NCI-H2196 (cell line): ENCODE data around the gene TPST1.
"Not testable (repeated sequence)": the region's sequence is repeated elsewhere in the genome, so short reads cannot be mapped to it uniquely, and the experiment has no call there.

Experiments used
- DNase-seq: peaks from one replicate; lab custom pipeline; 2025; ENCODE audit not compliant: unreplicated experiment; lab: John Stamatoyannopoulos, UW

The TPST1 gene

GRCh38 chr7:66204822-66205740, at the start of gene TPST1:
TPST1 (plus strand) TSS chr7:66205334; CDS start chr7:66240426, 35,092 bp downstream.
- peak; percentile 93 for DNase-seq

DNA sequence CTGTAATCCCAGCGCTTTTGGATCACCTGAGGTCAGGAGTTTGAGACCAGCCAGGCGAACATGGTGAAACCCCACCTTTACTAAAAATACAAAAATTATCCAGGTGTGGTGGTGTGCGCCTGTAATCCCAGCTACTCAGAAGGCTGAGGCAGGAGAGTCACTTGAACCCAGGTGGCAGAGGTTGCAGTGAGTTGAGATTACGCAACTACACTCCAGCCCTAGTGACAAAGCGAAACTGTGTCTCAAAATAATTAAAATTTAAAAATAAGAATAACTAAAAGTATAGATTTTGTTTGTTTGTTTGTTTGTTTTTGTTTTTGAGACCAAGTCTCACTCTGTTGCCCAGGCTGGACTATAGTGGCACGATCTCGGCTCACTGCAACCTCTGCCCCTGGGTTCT, 49.1 kb upstream of the TPST1 start:
- DNase-seq = not testable (repeated sequence)

DNA sequence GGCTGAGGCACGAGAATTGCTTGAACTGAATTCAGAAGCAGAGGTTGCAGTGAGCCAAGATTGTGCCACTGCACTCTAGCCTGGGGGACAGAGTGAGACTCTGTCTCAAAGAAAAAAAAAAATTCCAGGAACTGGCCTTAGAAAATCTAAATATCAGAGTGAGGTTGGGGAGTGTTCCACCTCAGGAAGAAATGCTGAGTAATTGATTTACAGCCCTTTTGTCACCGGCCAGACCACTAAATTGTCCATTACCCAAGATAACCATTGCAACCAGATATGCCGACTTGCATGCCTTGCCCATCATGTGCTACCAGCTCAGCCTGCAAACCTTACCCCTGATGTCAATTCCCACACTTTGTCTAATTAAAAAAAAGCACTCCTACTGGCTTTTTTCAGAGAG, 48.1 kb upstream of the TPST1 start:
- no peak for DNase-seq

DNA sequence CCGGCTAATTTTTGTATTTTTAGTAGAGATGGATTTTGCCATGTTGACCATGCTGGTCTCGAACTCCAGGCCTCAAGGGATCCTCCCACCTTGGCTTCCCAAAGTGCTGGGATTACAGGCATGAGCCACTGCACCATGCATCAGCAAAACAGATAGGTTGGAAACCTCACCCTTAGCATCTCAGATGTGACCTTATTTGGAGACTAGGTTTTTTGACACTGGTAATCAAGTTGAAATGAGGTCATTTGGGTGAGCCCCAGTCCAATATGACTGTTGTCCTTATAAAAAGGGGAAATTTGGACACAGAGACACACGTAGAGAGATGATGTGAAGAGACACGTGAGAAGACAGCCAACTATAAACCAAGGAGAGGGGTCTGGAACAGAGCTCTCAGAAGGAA, 42.5 kb upstream of the TPST1 start:
- DNase-seq = no peak

GRCh38 chr7:66163186-66163610, 41.9 kb upstream of the TPST1 start:
- DNase-seq = no peak

GRCh38 chr7:66164356-66164755, 40.8 kb upstream of the TPST1 start:
- no peak for DNase-seq

DNA sequence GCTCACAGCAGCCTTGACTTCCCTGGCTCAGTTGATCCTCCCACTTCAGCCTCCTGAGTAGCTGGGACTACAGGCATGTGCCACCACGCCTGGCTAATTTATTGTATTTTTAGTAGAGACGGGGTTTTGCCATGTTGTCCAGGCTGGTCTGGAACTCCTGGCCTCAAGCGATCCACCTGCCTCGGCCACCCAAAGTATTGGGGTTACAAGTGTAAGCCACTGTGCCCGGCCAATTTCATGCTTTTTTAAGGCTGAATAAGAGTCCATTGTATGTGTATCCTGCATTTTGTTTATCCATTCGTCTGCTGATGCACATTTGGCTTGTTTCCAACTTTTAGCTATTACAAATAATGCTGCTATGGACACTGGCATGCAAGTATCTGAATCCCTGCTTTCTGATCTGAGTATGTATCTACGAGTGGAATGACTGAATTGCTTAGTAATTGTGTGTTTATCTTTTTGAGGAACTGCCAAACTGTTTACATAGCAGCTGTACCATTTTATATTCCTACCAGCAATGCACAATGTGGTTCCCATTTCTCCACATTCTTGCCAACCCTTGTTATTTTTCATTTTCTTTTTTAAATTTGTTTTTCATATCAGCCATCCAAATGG, 37.3 kb upstream of the TPST1 start:
- peak; percentile 63 for DNase-seq

- no peak for DNase-seq
Observed at GRCh38 chr7:66169616-66170015, 35.5 kb upstream of the TPST1 start.

GRCh38 chr7:66170309-66171231, 34.6 kb upstream of the TPST1 start:
- no peak for DNase-seq

- DNase-seq = not testable (repeated sequence)
Observed at GRCh38 chr7:66172536-66173401, 32.4 kb upstream of the TPST1 start.

DNA sequence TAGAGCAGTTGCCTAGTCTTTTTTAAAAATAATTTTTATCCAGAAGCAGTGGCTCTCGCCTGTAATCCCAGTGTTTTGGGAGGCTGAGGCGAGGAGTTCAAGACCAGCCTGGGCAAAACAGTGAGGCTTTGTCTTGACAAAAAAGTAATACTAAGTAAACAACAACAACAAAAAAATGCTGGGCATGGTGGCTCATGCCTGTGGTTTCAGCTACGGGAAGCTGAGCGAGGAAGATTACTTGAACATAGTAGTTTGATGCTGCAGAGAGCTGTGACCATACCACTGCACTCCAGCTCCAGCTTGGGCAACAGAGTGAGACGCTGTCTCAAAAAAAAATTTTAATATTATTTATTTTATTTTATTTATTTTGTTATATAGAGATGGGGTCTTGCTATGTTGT, 31.3 kb upstream of the TPST1 start:
- DNase-seq = no peak

- not testable (repeated sequence) for DNase-seq
Observed at GRCh38 chr7:66175006-66175405, 30.1 kb upstream of the TPST1 start.

DNA sequence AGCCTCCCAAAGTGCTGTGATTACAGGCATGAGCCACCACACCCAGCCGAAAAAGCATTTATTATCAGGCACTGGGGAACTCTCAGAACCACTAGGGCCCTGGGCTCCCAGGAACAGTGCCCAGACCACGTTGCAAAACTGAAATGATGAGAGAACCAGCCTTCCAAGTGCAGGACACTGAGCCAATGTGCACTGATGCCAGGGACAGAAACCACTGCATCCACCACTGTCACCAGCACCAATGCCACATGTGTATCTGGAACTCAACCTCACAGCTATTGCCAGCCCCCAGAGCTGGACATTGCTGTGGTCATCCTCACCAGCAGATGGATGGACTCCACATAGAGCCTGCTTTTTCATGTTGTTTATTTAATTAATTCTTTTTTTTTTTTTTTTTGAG, 28.2 kb upstream of the TPST1 start:
- DNase-seq = no peak

DNA sequence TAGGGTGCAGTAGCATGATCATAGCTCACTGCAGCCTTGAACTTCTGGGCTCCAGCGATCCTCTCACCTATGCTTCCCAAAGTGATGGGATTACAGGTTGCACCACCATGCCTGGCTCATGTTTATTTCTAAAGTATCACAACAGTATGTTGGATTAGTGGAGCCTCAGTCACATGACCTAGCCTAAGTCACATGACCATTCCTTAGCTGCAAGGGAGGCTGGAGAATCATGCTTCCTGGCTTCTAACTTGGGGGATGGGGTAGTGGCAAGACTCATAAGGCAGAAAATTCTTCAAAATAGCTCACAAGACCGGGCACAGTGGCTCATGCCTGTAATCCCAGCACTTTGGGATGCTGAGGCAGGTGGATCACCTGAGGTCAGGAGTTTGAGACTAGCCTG, 26.9 kb upstream of the TPST1 start:
- no peak for DNase-seq

- DNase-seq = no peak
Observed at GRCh38 chr7:66181329-66181728, 23.8 kb upstream of the TPST1 start.

DNA sequence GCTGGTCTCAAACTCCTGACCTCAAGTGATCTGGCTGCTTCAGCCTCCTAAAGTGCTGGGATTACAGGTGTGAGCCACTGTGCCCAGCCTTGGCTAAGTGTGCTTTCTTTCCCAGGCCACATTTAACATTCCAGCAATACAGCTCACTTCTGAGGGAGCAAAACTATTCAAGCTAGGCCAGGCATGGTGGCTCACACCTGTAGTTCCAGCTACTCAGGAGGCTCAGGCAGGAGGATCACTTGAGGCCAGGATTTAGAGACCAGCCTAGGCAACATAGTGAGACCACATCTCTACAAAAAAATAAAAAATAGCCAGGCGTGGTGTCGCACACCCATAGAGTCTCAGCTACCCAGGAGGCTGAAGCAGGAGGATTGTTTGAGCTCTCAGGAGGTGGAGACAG, 23.3 kb upstream of the TPST1 start:
- no peak for DNase-seq

DNA sequence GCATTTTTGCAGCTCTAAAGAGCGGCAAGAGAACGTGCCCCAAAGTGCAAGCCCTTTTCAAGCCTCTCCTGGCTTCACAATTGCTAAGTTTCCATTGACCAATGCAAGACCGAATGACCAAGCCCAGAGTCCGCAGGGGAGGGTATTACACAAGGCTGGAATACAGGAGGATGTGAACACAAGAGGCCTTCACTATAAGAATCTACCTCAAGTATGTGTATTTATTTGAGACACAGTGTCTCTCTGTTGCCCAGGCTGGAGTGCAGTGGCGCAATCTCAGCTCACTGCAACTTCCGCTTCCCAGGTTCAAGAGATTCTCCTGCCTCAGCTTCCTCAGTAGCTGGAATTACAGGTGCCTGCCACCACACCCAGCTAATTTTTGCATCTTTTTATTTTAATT, 22.2 kb upstream of the TPST1 start:
- no peak for DNase-seq

DNA sequence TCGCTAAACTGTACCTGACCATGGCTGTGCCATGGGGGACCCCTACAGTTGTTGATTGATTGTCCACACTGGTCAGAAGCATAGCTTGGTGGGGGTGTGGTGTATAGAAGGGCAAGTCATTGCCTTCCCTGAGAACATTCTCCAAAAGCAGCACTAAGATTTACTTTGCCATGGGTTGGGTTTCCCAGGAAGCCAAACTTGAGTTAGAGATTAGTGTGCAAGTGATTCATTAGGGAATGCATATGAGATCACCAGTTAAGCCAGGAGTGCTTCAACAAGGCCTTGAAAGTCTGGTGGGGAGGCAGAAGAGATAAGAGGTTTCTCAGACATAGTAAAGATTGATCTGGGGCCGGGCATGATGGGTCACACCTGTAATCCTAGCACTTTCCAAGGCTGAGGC, 21.4 kb upstream of the TPST1 start:
- no peak for DNase-seq

DNA sequence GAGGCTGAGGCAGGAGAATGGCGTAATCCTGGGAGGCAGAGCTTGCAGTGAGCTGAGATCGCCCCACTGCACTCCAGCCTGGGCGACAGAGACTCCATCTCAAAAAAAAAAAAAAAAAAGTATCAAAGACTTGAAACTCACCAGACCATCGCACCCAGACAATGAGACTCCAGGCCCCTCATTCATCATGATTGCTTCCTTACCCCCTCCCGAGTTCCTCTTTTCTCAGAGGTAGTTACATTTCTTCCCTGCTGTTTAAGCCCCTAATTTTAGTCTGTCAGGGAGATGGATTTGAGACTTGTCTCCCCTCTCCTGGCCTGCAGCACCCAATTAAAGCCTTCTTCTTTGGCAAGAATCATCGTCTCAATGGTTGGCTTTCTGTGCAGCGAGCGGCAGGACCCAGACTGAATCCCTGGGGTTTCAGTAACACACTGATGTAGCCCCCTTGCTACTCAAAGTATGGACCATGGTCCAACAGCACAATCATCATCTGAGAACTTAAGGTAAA, 19.4 kb upstream of the TPST1 start:
- DNase-seq = no peak

DNA sequence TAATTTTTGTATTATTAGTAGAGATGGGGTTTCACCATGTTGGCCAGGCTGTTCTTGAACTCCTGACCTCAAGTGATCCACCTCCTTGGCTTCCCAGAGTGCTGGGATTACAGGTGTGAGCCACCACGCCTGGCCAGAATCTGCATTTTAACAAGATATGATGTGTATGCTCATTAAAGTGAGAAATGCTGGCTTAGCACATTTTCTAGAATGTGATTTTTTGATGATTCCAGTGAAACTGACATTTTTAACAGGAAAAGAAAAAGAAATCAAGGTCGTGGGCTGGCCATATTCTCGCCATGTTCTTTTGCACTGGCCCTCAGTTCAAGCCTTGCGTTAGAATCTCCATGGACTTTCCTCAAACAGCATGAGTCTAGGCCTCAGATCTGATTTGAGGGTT, 18.1 kb upstream of the TPST1 start:
- no peak for DNase-seq
